Placental pericyte (primary cell): ENCODE measurements around the gene TMIGD1. TPM values are rescaled to one million over a fixed set of nuclear protein-coding genes. Genes with fewer than 3 reads are reported as not detected.

ENCODE experiments used
- small RNA-seq: library from RNA; depleted of rRNA; stranded (forward); fragments of <200 nt; gene quantifications from one replicate; pipeline ENCODE3, GENCODE V24; 2012; ENCODE audit warnings: low replicate concordance
- total RNA-seq: library from RNA; depleted of rRNA; stranded (reverse); fragments of >200 nt; gene quantifications from 2 replicates; pipeline ENCODE4 v1.2.3, GENCODE V29; 2012

The TMIGD1 gene, protein sequence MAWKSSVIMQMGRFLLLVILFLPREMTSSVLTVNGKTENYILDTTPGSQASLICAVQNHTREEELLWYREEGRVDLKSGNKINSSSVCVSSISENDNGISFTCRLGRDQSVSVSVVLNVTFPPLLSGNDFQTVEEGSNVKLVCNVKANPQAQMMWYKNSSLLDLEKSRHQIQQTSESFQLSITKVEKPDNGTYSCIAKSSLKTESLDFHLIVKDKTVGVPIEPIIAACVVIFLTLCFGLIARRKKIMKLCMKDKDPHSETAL
- not detected in 2 replicates for total RNA-seq

DNA sequence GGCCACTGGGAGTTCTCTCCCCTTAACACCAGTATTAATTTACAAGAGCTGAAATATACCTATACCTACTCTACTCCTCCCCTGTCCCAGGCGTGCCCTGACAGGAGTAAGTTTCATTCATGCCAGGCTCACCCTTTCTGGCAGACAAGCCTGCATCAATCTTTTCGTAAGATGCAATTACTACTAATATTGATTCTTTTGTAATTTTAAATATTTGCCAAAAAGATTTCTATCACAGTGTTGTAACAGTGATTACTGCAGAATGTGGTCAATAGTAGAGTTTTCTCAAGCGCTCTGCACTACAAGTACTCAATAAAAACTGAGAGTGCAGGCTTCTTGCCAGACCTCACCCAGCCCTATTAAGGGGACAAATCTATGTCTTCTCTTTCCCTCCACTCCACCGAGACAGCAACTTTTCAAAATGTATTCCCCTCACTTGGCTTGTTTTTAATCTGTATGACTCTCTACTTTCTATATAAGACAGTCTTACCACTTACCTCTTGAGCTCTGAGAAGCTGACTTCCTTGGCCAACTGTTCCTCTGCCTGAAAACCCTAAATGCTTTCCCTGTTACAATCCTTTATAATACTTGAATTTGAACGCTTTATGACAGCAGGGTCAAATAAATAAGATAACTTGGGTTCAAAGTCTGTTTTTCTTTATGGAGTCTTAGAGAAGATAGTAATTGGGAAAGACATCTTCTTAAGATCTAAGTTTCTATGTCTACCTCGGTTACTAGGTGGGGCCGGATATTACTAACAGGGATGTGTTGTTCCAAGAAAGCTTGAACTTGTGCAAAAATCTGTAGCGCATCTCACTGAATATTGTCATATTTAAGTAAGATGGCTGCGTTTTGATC is at the start of gene TMIGD1:
Gene TMIGD1, minus strand, starts transcription at position 555 of the 858 bp plus-strand sequence. CDS start 1,924 bp downstream, outside the sequence.

DNA sequence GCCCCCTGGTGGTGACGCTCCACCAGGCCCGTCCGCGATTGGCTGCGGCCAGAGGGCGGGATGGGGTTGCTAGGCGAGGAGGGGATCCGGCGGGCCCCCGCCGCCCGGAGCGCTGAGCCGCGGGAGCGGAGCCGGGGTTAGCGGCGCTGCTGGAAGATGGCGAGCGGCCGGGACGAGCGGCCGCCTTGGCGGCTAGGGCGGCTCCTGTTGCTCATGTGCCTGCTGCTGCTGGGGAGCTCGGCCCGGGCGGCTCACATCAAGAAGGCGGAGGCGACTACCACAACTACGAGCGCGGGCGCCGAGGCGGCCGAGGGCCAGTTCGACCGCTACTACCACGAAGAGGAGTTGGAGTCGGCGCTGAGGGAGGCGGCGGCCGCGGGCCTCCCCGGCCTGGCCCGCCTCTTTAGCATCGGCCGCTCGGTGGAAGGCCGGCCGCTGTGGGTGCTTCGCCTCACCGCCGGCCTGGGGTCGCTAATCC is 45.0 kb upstream of the TMIGD1 start, which contains the start of gene CPD:
Gene CPD, plus strand, starts transcription at position 103 of the 478 bp plus-strand sequence. Its CDS starts 54 bp downstream, at position 157.

DNA sequence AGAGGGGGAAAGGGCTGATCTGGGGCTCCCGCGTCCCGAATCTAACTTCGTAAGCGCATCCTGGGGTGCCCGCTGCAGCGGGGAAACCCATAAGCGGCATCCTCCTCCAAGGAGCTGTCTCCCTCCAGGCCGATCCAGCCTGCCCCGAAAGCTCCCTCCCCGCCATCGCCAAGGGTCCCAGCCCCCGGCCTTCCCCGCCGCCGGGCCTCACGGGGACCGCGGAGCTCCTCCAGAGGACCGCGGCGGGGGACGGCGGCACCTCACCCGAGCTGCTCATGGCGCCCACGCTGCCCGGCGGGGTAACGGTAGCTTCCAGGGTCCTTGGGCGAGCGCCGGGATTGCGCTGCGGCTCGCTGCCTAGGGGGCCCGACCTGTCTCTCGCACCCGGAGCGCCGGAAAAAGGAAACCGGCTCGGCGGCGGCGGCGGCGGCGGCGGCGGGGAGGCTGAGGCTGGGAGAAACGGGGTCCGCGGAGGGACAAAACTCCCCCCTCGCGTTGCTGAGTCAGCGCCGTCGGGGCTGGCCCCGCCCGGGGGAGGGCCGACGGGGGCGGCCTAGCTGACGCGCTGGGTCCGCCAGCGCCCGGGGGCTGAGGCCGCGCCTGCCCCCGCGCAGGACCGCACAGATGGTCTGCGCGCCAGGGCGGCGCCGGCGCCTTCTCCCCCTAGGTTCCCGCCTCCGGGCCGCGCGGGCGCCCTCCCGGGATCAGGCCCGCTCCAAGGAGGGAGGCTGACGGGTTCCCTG is 42.1 kb downstream of the TMIGD1 start, which contains the start of gene BLMH:
Gene BLMH, minus strand, starts transcription at position 402 of the 743 bp plus-strand sequence. Its CDS starts 125 bp downstream, at position 277.

Small RNA genes within 50 kb of the gene (small RNA-seq; reads per million reads assigned to genes)
- gene RF00019 = not detected
- gene RNU6-1267P = not detected
- gene RNU6-990P = not detected

Other genes with a start within 250 kb of the TMIGD1 start
- gene NSRP1, start 217.2 kb downstream of the TMIGD1 start, total RNA-seq = 10.3 and 10.5 TPM in 2 replicates
- gene SLC6A4, start 98.4 kb downstream of the TMIGD1 start, total RNA-seq = not detected in 2 replicates
- gene BLMH, start 42.1 kb downstream of the TMIGD1 start, total RNA-seq = 22.8 and 28.7 TPM in 2 replicates
- 89.5 and 148 TPM in 2 replicates for gene CPD, start 44.9 kb upstream of the TMIGD1 start, total RNA-seq
- gene GOSR1, start 143.4 kb upstream of the TMIGD1 start, total RNA-seq = 31.2 and 31.7 TPM in 2 replicates